Esophagus squamous epithelium (tissue), 5 donors: ENCODE measurements around the gene AADACL2. TPM values are rescaled to one million over a fixed set of nuclear protein-coding genes. Genes with fewer than 3 reads are reported as not detected.
"Not testable (repeated sequence)": the region's sequence is repeated elsewhere in the genome, so short reads cannot be mapped to it uniquely, and the experiment has no call there.

Source experiments
- DNase-seq: peaks from one replicate; lab custom pipeline; 2025; lab: John Stamatoyannopoulos, UW
- H3K27ac ChIP-seq, 4 donors: fragments of 200-600 bp; sonication (generic); one replicate each; pipeline ENCODE4 v1.5.1; 2016 to 2019; ENCODE audit warnings: mild to moderate bottlenecking in 1 of 4
- H3K27me3 ChIP-seq, 4 donors: fragments of 200-600 bp; sonication (generic); 1 replicate in 3 of 4; 2 replicates in 1 of 4; pipeline versions ENCODE4 v1.5.1 to v1.6.0; 2017 to 2021; ENCODE audit warnings: antibody characterized with exemption in 1 of 4
- H3K36me3 ChIP-seq, 3 donors: fragments of 200-600 bp; sonication (generic); one replicate each; pipeline ENCODE4 v1.5.1; 2016 to 2019
- H3K4me1 ChIP-seq, 3 donors: fragments of 200-600 bp; sonication (generic); one replicate each; pipeline ENCODE4 v1.5.1; 2017 to 2019
- H3K4me3 ChIP-seq, 4 donors: fragments of 200-600 bp; sonication (generic); 1 replicate in 3 of 4; 2 replicates in 1 of 4; pipeline ENCODE4 v1.5.1; 2016 to 2019; ENCODE audit warnings: mild to moderate bottlenecking in 2 of 4, moderate library complexity in 1 of 4
- H3K9me3 ChIP-seq, 3 donors: fragments of 200-600 bp; sonication (generic); one replicate each; pipeline ENCODE4 v1.5.1; 2016 to 2019
- POLR2A ChIP-seq, 4 donors: fragments of 450-650 bp; IDR thresholded peaks; one replicate each; pipeline ENCODE4 v1.6.1; 2017; ENCODE audit warnings: antibody characterized with exemption in 4 of 4, mild to moderate bottlenecking in 4 of 4, moderate library complexity in 3 of 4
- WGBS, 2 donors: methylation state at CpG; one replicate each; pipeline ENCODE4 v1.1.5; 2018; 5-methylcytosine and 5-hydroxymethylcytosine counted together
- intact Hi-C: fragments of 100-400 bp; cut with DNase I; formaldehyde crosslinking; loops from one replicate; pipeline ENCODE4 v1.15.0; 2022
- total RNA-seq, 4 donors: library from RNA; depleted of rRNA; stranded (reverse); fragments of >200 nt; gene quantifications; one replicate each; pipeline ENCODE4 v1.1.0, GENCODE V29; 2016
- TF ChIP-seq, protein P1 (sequence below), 6 experiments: fragments of 450-650 bp in 4 of 6; fragments of 200-600 bp in 2 of 6; sonication (generic) in 2 of 6; IDR thresholded peaks; one replicate each; pipeline ENCODE4 v1.5.1; 2016 to 2019; ENCODE audit warnings: antibody characterized with exemption in 6 of 6, mild to moderate bottlenecking in 4 of 6, moderate library complexity in 4 of 6
- donor health status: DM: yes; HTN: yes; CAD: no.

Gene AADACL2
- total RNA-seq, 4 donors from 2014 or later: 0.18 to 0.47 (median 0.19) TPM; not detected in 1

DNA sequence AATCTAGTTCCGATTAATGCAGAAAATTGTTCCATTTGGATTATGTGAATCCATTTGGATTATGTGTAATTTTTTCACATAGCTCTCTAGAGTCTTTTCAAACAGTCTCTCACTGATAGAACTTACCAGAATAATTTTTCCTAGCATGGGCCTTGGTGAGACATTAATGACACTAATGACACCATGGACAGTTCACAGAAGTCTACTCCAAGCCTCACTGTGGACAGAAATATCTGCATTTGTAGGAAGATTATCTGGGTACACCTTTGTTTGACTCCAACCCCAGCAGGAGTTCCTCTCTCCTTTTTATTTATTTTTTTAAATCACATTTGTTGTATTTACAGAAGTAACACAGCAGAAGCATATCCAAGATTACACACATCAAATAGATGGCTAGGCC lies 27.9 kb downstream of the AADACL2 start:
- no peaks in the 10 kb centered on the region for H3K27me3 ChIP-seq
- TF ChIP-seq, protein P1, sequence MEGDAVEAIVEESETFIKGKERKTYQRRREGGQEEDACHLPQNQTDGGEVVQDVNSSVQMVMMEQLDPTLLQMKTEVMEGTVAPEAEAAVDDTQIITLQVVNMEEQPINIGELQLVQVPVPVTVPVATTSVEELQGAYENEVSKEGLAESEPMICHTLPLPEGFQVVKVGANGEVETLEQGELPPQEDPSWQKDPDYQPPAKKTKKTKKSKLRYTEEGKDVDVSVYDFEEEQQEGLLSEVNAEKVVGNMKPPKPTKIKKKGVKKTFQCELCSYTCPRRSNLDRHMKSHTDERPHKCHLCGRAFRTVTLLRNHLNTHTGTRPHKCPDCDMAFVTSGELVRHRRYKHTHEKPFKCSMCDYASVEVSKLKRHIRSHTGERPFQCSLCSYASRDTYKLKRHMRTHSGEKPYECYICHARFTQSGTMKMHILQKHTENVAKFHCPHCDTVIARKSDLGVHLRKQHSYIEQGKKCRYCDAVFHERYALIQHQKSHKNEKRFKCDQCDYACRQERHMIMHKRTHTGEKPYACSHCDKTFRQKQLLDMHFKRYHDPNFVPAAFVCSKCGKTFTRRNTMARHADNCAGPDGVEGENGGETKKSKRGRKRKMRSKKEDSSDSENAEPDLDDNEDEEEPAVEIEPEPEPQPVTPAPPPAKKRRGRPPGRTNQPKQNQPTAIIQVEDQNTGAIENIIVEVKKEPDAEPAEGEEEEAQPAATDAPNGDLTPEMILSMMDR (IDR thresholded peaks at IDR 0.05): no peak
- TF ChIP-seq POLR2A (IDR thresholded peaks at IDR 0.05): no peak
- H3K4me3 ChIP-seq: no peak overlapping the region
- intact Hi-C loops: no loop called here
- H3K36me3 ChIP-seq: no peaks in the 10 kb centered on the region
- no peak overlapping the region for H3K27ac ChIP-seq
- WGBS, 2 donors: 87 to 92% methylated on average over 1 of the region's 1 CpG
- no peaks in the 10 kb centered on the region for H3K4me1 ChIP-seq
- no peak for DNase-seq
- H3K9me3 ChIP-seq: peaks cover 0 to 3% (median 0%) of the 10 kb centered on the region in 3 donors

DNA sequence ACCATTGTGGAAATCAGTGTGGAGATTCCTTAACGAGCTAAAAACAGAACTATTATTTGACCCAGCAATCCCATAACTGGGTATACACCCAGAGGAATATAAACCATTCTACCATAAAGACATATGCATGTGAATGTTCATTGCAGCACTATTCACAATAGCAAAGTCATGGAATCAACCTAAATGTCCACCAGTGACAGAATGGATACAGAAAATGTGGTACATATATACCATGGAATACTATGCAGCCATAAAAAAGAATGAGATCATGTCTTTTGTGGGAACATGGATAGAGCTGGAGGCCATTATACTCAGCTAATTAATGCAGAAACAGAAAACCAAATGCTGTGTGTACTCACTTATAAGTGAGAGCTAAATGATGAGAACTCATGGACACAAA lies 31.0 kb downstream of the AADACL2 start:
- H3K27ac ChIP-seq, H3K4me1 ChIP-seq, H3K4me3 ChIP-seq, H3K9me3 ChIP-seq, intact Hi-C loops, DNase-seq, H3K27me3 ChIP-seq, H3K36me3 ChIP-seq: not testable (repeated sequence)
- WGBS, 2 donors: 75 to 79% methylated on average over 1 of the region's 1 CpG

DNA sequence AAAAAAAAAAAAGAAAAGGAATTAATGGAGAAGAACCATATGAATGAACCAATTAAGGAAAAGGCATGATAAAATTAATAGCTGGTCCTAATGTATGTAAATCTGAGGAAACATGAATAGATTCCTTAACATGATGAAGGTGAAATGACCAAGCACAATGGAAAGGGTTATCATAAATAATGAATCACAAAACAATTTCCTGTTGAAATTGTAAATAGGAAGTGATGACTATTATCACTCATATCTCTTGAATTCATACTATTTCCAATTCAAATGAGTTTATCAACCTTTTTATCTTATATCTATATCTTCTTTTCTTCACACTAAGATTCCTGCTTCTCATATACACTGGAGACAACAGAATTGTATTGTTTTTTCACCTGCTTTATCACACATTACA lies 32.0 kb downstream of the AADACL2 start:
- no peaks in the 10 kb centered on the region for H3K36me3 ChIP-seq
- H3K27me3 ChIP-seq: no peaks in the 10 kb centered on the region
- TF ChIP-seq, protein P1 (IDR thresholded peaks at IDR 0.05): no peak
- TF ChIP-seq POLR2A (IDR thresholded peaks at IDR 0.05): no peak
- H3K4me3 ChIP-seq: no peak overlapping the region
- no peak overlapping the region for H3K27ac ChIP-seq
- no peak for DNase-seq
- intact Hi-C loops: no loop called here
- H3K9me3 ChIP-seq: peaks cover 0 to 3% (median 0%) of the 10 kb centered on the region in 3 donors
- peaks cover under 1 to 16% (median 11%) of the 10 kb centered on the region in 3 donors for H3K4me1 ChIP-seq

DNA sequence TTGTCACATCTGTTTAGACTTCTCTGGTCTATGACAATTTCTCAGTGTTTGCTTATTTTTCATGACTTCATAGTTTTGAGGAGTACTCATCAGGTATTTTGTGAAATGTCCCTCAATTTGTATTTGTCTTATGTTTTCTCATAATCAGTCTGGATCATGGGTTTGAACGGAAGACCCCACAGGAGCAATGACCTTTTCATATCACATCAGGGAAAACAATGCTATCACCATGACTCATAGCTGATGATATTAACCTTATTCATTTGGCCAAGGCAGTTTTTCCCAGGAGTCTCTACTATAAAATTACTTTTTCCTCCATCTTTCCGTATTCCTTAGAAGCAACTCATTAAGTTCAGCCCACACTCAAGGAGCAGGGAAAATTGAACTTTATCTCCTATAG lies 32.7 kb downstream of the AADACL2 start:
- no peak for DNase-seq
- Histone ChIP-seq H3K27me3 (no peaks in the 10 kb centered on the region), H3K36me3 (no peaks in the 10 kb centered on the region), H3K27ac (no peak overlapping the region), H3K4me1 (peaks cover 4 to 24% (median 18%) of the 10 kb centered on the region in 3 donors), H3K9me3 (peaks cover 0 to 3% (median 0%) of the 10 kb centered on the region in 3 donors), H3K4me3 (no peak overlapping the region)
- intact Hi-C loops: no loop called here
- no peak for TF ChIP-seq POLR2A (IDR thresholded peaks at IDR 0.05)
- TF ChIP-seq, protein P1 (IDR thresholded peaks at IDR 0.05): no peak
- WGBS, 2 donors: 70 to 76% methylated on average over 2 of the region's 2 CpGs

DNA sequence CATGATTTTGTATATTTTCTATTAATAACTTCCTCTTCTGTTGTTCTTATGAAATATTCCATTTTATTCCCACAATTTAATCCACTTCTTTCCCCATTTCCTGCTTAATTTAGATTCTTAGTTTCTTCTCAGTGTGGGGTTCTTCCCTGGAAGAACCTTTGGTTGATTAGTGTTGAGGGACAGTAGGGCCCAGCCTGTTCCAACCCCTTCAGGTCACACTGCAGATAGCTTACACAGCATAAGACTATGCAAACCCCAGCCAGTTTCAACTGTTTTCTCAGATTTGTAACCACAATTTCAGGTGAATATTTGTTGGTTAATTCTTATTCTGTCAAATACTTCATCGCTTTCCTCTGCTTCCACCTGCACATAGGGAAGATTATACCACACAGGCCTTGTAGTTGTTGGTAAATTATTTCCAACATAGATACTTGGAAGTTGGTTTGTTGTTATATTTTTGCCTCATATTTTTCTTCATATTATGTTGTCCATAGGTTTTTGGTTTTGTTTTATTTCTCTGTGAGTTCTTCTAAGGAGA lies 34.7 kb downstream of the AADACL2 start:
- Histone ChIP-seq H3K4me1 (peaks cover 4 to 40% (median 25%) of the 10 kb centered on the region in 3 donors), H3K27me3 (no peaks in the 10 kb centered on the region), H3K36me3 (no peaks in the 10 kb centered on the region), H3K4me3 (no peak overlapping the region), H3K27ac (peak overlapping the region in 1 of 4 donors; percentile 6), H3K9me3 (peaks cover 0 to 3% (median 0%) of the 10 kb centered on the region in 3 donors)
- intact Hi-C loops: no loop called here
- WGBS, 2 donors: 49 to 94% methylated on average over 1 of the region's 1 CpG
- TF ChIP-seq, protein P1 (IDR thresholded peaks at IDR 0.05): no peak
- no peak for TF ChIP-seq POLR2A (IDR thresholded peaks at IDR 0.05)
- no peak for DNase-seq
